Progenitor cell of endocrine pancreas (in vitro differentiated cells): ENCODE measurements around the gene C1orf167. TPM values are rescaled to one million over a fixed set of nuclear protein-coding genes. Genes with fewer than 3 reads are reported as not detected.

ENCODE experiments used
- DNase-seq: peaks from one replicate; pipeline ENCODE4 v3.0.0; 2021; ENCODE audit warnings: low spot score; ENCODE audit not compliant: unreplicated experiment
- H3K27ac Mint-ChIP-seq: 2 replicates; pipeline ENCODE4 v1.8.0; 2021; ENCODE audit warnings: mild to moderate bottlenecking, moderate library complexity, mixed read lengths
- H3K27me3 Mint-ChIP-seq: 2 replicates; pipeline ENCODE4 v1.8.0; 2021; ENCODE audit warnings: mixed read lengths
- H3K36me3 Mint-ChIP-seq: 2 replicates; pipeline ENCODE4 v1.8.0; 2022; ENCODE audit warnings: mixed read lengths; ENCODE audit not compliant: insufficient read depth
- H3K4me1 Mint-ChIP-seq: 2 replicates; pipeline ENCODE4 v1.8.0; 2021; ENCODE audit warnings: low read depth, mixed read lengths
- H3K4me3 Mint-ChIP-seq: 2 replicates; pipeline ENCODE4 v1.8.0; 2021; ENCODE audit warnings: low read depth, mild to moderate bottlenecking, moderate library complexity, mixed read lengths
- H3K9me3 Mint-ChIP-seq: 2 replicates; pipeline ENCODE4 v1.8.0; 2021; ENCODE audit warnings: low read depth, mixed read lengths
- total RNA-seq: library from RNA; stranded (reverse); gene quantifications from 2 replicates; pipeline ENCODE4 v1.2.1, GENCODE V29; 2021
- TF ChIP-seq, protein P1 (sequence below): fragments of 200-600 bp; sonication (generic); IDR thresholded peaks from one replicate; pipeline ENCODE4 v1.5.0; 2021; ENCODE audit warnings: antibody characterized with exemption, mild to moderate bottlenecking; ENCODE audit not compliant: unreplicated experiment

The C1orf167 gene
- total RNA-seq, 1 donor from 2014 or later: not detected

DNA sequence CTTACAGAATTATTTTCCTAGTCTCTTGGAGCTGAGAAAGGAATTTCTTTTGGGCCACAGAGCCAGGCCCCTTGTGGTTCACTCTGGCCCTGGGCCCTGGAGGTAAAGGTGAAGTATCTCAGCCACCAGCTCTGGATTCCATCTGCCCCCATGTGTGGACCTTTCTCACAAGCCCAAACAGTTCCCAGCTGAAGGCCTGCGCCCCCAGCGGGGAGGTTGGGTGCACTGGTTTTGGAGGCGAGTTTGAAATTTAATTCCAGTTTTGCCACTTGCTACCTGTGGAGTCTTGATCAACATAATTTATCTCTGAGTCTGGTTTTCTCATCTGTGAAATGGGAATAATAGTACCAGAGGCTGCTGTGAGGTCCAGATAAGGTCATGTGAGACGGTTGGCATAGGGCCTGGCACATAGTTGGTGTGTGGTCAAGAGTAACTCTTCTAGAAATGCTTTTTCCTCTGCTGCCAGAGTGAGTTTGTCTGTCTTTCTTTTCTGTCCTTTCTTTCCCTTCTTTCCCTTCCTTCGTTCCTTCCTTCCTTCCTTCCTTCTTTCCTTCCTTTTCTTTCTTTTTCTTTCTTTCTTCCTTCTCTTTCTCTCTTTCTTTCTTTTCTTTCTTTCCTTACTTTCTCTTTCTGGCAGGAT, 20.0 kb upstream of the C1orf167 start:
- Mint-ChIP-seq H3K27me3 (no peaks in the 10 kb centered on the region), H3K9me3 (no peaks in the 10 kb centered on the region), H3K4me3 (no peak overlapping the region), H3K27ac (no peak overlapping the region), H3K4me1 (peaks cover 8% of the 10 kb centered on the region), H3K36me3 (peaks cover 5% of the 10 kb centered on the region)
- no peak for DNase-seq
- TF ChIP-seq, protein P1, sequence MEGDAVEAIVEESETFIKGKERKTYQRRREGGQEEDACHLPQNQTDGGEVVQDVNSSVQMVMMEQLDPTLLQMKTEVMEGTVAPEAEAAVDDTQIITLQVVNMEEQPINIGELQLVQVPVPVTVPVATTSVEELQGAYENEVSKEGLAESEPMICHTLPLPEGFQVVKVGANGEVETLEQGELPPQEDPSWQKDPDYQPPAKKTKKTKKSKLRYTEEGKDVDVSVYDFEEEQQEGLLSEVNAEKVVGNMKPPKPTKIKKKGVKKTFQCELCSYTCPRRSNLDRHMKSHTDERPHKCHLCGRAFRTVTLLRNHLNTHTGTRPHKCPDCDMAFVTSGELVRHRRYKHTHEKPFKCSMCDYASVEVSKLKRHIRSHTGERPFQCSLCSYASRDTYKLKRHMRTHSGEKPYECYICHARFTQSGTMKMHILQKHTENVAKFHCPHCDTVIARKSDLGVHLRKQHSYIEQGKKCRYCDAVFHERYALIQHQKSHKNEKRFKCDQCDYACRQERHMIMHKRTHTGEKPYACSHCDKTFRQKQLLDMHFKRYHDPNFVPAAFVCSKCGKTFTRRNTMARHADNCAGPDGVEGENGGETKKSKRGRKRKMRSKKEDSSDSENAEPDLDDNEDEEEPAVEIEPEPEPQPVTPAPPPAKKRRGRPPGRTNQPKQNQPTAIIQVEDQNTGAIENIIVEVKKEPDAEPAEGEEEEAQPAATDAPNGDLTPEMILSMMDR: no peak

DNA sequence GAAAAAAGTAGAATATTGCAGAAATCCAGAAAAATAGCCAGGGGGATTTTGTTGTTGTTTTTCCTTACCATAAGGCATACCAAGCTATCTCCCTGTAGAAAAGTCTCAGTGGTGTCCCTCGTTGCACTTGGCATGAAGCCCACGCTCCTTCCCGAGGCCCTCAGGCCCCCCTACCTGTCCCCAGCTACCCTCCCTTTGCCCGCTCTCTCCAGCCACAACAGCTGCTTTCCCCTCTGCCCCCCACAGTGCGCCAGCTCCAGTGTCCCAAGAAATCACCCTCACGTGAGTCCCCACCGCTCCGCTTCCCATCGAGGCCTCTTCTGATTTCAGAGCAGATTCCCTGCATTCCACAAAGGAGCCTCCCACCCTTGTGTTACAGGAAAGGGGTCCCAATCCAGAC, 17.7 kb upstream of the C1orf167 start:
- H3K9me3 Mint-ChIP-seq: no peaks in the 10 kb centered on the region
- TF ChIP-seq, protein P1: no peak
- H3K27me3 Mint-ChIP-seq: no peaks in the 10 kb centered on the region

DNA sequence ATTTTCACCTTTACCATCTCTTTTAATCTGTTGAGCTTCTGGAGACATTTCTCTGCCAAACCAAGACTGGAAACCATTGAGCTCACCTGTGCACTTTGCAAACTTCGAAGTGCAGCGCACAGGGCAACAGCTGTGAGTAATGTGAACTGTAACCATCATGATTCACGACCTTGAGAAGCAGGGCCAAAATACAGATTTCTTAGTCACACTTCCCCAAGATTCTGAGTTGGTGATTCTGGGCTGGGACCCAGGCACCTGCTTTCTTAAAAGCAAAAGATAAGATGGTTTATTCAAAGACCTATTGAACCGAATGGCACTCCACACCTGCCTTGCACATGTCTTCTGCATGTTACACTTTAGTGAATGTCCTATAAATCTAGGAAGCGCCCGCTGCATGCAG, 15.9 kb upstream of the C1orf167 start:
- Mint-ChIP-seq H3K36me3 (peaks cover 9% of the 10 kb centered on the region), H3K4me1 (peaks cover 5% of the 10 kb centered on the region), H3K9me3 (no peaks in the 10 kb centered on the region), H3K27ac (no peak overlapping the region), H3K27me3 (no peaks in the 10 kb centered on the region), H3K4me3 (no peak overlapping the region)
- TF ChIP-seq, protein P1: no peak
- DNase-seq: no peak

More for the DNA sequence above, 17.7 kb upstream of the C1orf167 start:
- H3K4me1 Mint-ChIP-seq: peaks cover 5% of the 10 kb centered on the region
- no peak for DNase-seq
- no peak overlapping the region for H3K4me3 Mint-ChIP-seq
- H3K27ac Mint-ChIP-seq: no peak overlapping the region
- peaks cover 9% of the 10 kb centered on the region for H3K36me3 Mint-ChIP-seq

DNA sequence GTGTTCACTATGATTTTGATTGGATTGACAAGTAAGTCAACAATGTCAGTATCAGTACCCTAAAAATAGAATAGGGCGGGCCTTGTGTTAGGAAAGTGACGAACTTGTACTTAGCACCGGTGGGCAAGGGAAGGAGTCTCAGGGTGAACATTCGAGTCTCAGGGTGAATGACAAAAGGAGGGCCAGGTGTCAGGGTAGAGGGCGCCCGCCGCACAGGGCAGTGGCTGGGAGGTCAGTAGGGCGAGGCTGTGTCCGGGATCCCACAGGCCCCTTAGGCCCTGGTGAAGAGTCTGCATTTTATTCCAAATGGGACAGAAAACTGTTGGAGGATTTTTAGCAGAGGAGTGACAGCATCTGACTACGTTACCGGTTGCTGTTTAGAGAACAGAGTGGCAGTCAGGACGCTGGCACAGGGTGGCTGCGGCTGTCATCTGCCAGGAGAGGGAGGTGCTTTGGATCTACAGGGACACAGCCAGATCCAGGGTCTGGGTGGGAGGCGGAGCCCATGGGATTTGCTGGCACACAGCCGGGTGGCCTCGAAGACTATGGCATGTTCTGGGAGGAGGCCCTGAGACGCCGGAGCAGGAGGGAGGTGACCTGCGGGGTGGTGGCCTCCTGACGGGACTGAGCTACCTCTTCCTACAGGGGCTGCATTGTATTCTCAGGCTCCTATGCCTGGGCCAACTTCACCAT, 15.1 kb upstream of the C1orf167 start:
- Mint-ChIP-seq H3K4me1 (peaks cover 6% of the 10 kb centered on the region), H3K4me3 (no peak overlapping the region), H3K27me3 (no peaks in the 10 kb centered on the region), H3K36me3 (peaks cover 9% of the 10 kb centered on the region), H3K9me3 (no peaks in the 10 kb centered on the region), H3K27ac (peak overlapping the region; percentile 68)
- TF ChIP-seq, protein P1: no peak
- DNase-seq: no peak

DNA sequence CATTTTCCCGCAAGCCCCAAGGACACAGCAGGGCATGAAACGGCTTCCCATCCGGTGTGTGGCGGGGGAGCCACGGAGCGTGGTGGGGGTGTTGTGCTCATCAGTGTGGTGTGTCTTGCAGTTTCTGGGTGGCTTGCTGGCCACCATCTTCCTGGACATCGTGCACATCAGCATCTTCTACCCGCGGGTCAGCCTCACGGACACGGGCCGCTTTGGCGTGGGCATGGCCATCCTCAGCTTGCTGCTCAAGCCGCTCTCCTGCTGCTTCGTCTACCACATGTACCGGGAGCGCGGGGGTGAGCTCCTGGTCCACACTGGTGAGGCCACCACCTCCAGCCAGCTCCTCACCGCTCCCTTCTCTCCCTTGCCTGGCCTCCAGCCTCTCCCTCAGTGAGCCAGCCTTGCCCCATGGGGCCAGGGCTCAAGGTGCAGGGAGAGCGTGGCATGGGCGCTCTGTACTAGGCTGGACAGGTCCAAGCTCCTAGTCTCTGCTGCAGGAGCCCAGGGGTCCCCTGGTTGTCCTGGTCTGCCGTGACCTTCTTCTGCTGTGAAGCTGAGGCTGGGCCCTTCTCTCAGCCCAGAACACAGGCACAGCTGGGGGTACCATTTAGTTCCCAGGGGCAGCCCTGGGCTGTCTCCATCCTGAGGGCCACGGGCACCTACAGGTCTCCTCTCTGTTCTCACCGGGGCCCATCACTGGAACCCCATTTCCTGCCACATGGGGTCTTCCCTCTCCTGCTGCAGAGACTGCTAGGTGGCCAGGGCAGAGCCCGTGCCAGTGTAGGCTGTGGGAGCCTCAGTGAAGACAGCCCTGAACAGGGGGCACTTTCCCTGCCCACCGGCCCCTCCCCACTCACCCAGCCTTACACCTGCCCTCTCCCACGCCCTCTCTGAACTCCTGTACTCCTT, 13.4 kb upstream of the C1orf167 start:
- no peaks in the 10 kb centered on the region for H3K9me3 Mint-ChIP-seq
- no peak for DNase-seq

More for the DNA sequence above, 13.4 kb upstream of the C1orf167 start:
- peaks cover 9% of the 10 kb centered on the region for H3K36me3 Mint-ChIP-seq
- no peaks in the 10 kb centered on the region for H3K27me3 Mint-ChIP-seq
- H3K4me1 Mint-ChIP-seq: peaks cover 14% of the 10 kb centered on the region
- no peak overlapping the region for H3K4me3 Mint-ChIP-seq
- H3K27ac Mint-ChIP-seq: peak overlapping the region; percentile 25
- TF ChIP-seq, protein P1: no peak
